NCI-H2081 (cell line): ENCODE measurements around the gene TMEM273.

Experiments
- DNase-seq, 2 experiments: peaks; one replicate each; lab custom pipeline; 2025; lab: John Stamatoyannopoulos, UW

The TMEM273 gene

DNA sequence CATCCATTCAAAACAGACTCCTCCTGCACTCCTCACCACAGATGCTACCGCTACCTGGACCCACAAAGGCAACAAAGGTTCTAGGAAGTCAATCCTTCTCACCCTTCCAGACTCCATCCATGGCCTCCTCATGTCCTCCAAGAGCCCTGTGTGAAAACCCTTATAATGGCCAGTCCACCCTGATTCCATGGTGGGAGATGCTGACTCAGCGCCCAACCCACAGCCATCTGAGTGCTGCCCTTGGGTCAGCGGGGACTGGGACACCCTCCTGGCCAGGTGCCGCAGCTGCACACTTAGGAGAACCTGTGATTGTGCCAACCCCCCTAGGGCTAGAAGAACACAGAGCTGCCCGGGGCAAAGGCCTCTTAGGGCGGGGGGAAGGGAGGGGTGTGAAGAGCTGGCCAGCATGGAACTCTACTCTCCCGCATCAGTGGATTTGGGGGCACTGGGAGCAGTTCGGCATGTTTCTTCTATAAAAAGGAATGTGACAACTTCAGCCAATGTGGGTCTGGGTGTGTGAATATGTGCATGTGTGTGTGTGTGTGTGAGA lies 25.4 kb downstream of the TMEM273 start:
- DNase-seq: no peak

DNA sequence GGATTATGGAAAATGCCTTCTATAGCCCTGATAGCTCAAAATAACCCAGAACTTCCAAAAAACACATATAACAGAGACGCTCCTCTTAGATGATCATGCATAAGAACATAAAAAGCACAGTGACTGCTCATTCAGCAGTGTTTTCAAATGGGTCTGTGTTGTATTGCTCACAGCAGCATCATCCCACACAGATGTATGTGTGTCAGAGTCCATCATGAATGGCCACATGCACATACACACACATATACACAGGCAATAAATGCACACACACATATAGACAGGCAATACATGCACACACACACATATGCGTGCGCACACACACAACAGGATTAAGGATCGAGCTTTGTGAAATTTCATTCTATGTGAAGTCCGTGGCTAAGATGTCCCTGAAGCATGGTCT lies 26.1 kb downstream of the TMEM273 start:
- no peak for DNase-seq

DNA sequence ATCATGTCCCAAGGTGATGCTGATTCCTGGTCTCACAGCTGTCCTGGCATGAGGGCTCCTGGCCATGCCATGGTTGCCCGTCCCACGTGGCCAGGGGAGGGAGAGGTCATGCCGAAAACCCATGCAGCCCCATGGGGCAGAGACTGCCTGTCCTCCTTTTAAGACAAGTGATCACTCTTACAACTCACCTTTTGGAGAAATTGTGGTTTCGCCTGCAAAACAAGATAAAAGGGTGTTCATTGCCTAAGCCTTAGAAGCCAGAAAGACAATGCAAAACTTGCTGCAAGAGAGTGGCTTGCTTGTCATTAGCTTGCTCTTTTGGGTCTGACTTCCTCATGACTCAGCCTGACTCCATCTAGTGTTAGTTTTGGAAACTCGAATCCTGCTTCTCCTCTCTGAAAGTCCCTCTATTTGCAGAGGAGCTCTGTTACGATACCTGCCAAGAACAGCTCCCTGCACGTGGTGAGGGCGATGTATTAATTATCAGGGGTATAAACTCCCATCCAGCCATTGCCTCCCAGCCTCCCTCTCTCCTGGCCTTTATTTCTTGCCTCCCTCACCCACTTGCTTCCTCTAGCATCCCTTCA lies 26.7 kb downstream of the TMEM273 start:
- DNase-seq: peak in 1 of 2 experiments; percentile 10

DNA sequence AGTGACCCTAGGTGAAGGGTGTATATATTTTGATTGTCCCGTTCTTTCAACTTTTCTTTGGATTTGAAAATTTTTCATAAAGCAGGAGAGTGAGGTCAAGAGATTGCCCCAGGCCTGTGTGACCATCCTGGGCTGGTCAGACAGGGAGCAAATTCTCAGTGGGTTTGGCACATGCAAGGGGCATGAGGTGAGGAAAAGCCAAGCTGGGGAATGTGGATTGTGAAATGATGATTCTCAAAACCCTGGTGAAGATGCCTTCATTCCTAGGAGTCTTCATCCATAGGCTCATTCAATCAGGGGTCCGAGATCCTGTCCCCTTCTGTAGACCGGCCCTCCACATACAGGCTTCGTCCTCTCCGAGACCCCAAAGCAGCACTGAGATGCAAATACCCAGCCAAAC lies 27.4 kb downstream of the TMEM273 start:
- DNase-seq: no peak

DNA sequence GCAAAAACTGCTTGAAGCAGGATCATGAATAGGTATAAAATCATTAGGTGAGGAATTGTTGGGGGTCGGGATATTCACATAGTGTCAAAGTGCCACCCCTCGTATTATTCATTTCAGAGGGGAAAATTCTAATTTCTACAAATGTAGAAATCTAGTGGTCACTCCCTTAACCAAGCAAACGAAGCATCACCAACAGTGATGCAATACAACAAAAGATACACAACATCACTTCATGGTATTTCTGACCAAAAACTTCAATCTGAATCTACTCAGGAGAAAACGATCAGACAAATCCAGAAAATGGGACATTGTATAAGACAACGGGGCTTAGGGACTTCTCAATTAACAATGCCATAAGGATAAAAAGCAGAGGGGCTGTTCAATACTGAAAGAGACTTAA lies 28.1 kb downstream of the TMEM273 start:
- DNase-seq: no peak

DNA sequence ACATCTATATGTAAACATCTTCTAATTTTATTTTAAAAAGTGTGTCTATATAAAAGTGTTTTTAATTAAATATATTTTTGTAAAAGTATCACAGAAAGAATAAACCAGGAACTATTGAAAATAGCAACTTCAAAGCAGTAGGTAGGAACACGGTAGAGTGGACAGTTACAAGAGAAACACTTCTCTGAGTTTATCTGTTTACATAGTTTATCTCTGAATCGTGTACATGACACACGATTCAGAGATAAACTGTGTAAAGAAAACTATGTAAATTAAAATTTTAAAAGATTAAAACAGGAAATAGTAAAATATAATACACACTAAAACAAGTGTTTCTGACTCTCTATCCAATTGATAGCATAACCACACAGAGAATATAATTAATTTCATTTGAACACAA lies 29.3 kb downstream of the TMEM273 start:
- DNase-seq: no peak

DNA sequence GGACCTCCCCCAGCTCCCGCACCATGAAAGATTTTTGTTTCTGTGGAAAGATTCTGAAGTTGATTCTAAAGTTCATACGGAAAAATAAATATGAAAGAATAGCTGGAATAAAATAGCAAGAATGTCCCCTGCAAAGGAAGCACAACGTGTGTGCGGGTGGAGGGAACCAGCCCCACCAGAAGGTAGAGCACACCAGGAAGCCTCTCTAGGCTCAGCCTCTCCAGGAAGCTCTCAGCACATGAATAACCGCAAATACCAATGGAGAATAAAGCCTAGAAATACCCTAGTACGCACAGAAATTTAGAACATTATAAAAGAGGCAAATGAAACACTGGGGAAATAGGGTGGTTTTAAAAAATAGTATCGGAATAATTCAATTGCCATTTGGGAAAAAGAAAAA lies 29.8 kb downstream of the TMEM273 start:
- DNase-seq: no peak

DNA sequence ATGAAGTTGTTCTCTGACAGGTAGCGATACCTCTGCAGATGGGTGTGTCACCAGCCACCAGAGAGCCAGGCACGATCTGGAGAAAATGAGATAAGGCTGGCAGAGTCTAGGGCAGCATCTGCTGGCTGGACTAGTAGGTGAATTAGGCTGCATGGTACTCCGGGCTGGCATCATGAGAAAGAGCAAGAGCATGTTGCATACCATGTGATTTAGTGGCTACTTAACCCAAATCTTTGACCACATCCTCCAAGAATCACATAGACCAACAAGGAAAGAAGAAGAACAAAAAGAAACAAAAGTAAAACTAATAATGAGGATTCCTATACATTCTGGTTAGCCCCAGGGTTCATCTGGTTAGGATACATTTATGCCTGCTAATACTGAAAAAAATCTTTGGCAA lies 31.0 kb downstream of the TMEM273 start:
- no peak for DNase-seq

DNA sequence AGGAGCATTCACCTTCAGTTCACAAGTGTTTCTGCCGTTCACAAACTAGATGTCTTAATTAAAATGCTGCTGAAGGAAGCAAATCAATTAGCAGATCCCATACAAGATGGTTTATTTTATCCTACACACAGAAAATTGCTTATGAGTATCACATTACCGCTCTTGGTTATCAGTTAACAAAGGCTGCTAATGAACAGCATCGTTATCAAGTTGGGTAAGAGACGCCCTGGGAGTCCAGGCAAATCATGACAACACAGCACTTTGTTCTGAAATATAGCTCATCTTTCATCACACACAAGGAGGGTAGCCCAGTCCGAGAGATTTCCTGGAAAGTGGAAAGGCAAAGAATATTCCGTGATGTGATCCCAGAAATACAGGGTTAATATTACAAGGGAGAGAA lies 33.5 kb downstream of the TMEM273 start:
- DNase-seq: no peak

DNA sequence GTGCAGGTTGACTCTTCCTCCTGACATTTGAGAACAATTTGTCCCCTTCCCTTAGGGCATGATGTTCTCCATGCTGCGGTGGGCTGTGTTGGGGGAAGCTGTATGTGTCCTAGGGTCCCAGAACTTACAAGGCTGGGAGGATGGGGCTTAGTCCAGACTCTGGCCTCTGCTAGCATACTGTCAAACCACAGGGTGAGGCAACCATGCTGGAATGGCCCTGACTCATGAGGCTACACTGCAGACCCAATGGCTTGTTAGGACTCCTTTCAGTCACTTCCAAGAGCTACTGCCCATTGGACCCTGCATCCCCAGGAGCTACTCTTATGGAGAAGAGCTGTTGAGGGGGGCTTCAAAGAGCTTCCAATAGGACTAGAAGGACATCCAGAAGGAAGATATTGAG lies 34.2 kb downstream of the TMEM273 start:
- no peak for DNase-seq

DNA sequence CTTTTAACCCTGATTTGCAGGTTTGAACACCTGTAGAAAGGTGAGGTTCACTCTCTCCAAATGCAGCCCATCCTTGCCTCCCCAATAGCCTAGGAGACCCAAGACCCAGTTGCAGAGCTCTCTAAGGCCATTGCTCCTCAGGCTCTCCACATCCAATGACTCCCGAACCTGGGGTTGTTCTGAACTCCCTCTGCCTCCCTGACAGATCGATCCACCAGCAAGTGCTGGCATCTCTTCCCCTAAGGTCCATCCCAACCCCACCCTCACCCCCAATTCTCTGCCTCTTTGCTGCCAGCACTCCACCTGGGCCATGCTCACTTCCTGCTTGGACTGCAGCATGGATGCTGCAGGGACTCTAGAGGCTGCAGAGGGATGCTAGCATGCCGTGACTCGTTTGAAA lies 35.1 kb downstream of the TMEM273 start:
- DNase-seq: no peak

DNA sequence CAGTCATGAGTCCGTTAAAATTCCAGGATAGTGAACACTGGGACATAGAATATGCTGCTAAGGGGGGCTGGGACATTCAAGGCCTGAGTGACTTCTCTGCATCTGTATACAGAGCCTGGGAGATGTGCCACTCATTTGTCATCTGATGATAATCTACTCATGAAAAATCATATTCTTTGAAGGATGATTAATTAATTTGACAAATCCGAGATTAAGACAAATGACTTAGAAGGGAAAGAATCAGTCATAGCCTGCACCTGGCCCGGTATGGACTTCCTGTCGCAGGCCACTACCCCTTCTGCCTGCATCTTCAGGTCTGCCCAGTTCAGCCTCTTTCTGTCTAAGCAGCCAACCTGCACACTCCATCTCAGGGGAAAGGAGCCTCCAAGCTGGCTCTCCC lies 35.5 kb downstream of the TMEM273 start:
- DNase-seq: no peak

DNA sequence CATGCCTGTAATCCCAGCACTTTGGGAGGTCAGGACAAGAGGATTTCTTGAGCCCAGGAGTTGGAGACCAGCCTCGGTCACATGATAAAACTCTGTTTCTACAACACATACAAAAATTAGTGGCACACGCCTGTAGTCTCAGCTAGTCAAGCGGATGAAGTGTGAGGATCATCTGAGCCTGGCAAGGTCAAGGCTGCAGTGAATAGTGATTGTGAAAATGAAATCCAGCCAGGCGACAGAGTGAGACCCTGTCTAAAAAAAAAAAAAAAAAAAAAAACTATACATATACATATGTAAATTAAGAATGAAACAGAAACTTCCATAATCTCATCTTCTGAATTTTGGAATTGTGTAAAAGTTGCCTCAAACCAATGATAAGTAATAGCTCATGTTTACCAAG lies 36.2 kb downstream of the TMEM273 start:
- DNase-seq: no peak

DNA sequence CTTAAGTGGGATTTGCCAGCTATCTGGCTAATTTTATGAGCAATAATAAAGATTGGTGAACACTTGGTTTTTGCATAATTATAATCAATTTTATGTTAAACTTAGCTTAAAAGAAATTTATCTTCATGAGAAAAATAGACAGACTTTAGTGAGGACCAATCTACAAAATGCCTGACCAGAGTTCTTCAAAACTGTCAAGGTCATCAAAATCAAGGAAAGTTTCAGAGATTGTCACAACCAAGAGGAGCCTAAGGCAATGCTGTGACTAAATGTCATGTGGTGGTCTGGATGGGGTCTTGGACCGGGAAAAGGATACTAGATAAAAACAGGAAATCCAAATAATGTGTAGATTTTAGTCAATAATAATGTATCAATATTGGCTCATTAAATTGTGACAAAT lies 36.7 kb downstream of the TMEM273 start:
- DNase-seq: no peak

DNA sequence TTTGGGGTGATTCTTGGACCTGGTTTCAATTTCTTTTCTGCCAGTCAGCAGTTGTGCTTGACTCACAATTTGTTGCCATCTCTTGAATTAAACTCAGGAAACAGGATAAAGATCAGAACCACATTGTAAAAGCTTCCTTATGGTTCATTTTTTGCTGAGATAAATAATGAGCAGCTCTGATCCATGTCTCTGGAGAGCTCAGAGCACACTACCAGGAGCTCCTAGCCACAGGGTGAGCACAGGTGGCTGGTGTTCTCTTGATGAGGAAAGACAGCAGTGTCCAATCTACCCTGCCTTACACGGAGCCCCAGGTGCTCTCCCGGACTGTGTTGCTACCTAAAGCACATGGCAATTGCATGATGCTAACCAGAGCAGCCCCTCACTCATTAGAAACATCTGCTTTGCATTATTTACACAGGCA lies 37.2 kb downstream of the TMEM273 start:
- no peak for DNase-seq

DNA sequence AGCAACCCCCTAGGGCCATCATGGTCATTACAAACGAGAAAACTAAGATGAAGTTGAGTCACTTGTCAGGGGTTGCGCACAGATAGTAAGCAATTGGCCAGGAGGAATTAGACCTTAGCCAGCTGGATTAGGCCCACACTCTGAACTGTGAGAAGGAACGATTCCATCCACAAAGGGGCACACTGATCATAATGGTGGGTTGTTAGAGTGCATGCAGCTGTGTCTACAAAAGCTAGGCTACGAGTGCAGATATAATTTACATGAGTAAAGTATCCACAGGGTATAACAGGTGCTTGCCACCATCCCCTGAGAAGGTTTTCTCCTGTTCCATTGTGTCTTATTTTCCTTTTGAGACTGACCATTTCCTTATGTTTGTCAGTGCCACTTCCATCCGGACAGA lies 37.8 kb downstream of the TMEM273 start:
- DNase-seq: peak; percentile 33 to 86

DNA sequence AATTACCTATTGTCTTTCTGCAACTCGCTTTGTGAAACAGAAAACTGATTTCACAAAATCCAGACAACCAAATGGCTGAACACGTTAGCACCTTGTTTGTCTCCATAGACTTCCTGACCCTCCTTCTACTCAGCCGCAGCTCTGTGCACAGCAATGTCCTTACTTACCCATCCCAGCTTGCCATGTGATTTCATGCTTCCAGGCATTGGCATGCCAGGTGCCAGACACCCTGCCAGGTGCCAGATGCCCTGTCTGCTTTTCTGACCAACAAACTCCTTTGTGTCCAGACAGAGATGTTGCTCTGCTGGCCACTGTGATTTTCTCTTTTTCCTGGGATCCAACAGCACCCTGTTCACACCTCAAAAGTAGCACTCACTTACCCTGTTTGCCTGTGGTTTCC lies 38.3 kb downstream of the TMEM273 start:
- peak in 1 of 2 experiments; percentile 41 for DNase-seq

DNA sequence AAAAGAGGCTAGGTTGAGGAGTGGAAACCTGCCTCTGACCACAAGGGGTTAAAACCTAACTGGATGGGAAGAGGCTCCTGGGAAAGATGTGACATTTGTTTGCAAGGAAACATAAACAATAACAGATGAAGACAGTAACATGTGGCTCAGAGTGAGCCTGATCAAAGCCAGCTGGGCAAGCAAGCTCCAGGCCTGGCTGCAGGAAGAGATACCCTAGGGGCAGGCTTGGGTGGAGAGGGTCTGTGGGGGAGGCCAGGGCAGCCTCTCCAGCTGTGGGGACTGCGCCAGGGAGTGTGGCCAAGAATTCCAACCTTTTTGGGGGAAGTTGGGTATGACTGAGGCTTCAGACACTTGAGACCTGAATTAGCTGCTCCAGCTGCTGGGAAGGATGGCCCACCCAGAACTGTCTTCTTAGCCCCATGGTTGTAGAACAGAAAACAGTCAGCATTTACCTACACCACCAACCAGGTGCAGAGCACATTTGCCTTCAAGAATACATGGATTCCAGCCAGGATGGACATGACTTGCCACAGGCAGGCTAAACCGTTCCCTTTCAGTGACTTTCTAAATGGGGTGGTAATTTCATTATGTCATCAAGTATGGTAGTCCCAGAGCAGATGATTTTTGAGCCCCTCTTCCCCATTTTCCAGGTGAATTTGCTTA lies 44.0 kb downstream of the TMEM273 start:
- no peak for DNase-seq

DNA sequence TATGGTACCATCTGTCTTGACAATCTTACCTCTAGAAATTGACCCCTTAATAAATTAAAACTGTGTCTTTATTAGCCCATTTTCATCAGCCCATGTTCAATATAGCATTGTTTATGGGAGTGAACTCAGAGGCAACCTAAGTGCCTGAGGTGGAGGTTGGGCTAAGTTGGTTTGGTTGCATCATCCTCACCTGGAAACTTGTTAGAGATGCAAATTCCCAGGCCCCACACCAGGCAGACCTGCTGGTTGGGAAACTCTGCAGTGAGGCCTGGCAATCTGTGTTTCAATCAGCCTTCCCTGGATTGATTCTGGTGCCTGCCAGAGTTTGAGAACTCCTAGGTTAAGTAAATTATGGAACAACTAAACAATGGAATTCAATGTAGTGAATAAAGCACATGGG lies 44.9 kb downstream of the TMEM273 start:
- no peak for DNase-seq

DNA sequence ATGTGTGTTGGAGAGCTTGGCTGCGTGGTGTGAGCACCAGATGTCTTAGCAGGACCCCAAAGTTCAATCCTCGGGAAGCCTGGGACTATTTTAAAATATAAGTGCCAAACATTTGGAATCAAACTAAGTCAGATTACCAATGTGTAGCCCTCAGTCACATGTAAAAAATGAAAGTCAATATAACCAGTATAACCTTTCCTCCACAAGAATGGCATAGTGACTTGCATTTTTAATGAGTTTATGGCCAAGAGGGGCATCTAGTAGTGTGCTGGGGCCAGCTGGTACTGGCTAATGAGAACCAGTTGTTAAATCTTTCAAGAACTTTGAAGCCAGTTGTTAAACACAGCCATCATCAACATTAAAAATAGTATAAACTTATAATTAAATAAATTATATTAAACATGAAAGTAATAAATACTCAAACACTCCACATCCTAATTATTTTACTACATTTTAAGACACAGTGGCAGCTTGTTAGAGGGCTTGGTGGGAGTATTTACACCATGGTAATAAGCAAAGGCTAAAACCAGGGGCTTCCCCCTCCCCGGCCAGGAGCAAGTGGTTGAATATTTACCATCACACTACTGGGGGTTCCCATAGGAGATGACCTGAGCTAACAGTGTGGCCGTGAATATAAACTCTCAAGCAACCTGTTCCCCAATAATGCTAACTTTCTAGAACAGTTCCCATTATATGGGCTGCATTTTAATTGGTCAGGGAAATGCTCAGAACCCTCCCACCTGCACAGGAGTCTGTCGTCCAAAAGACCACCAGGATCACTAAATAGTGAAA lies 46.5 kb downstream of the TMEM273 start:
- DNase-seq: no peak

DNA sequence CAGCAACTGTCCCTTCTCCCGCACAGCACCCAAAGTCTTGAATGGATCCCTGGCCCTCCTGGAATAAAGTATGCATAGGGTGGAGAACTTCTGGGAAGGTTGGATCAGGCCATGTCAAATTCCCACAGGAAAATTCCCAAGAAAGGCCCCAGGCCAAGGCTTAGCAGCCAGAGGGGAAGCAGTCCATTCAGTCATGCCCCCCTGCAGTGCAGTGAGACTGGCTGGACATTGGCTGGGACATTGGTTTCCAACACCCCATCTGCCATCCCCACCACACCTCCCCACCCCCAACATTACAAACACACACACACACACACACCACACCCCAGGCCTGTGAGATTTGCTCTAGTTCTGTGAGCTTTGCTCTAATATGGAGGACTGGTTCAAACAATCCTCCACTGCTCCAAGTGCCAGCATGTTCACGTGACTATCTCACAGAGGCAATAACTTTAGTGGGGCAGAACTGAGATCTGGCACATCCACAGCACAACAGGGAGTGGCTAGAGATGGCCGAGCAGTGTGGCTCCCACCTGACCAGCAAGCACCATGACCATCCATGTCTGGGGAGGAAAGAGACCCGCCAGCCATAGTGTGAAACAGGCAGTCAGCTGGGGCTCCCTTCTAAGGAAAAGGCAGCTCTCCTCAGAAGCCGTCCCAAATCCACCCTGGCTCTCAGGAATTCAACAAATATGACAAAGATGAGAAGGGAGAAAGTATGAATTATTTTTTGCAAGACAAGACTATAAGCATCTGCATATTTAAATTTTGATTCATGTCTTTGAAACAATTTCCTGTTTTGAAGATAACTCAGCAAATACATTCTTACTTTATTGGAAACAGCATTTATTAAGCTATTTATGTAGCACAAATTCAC lies 47.6 kb downstream of the TMEM273 start:
- no peak for DNase-seq

DNA sequence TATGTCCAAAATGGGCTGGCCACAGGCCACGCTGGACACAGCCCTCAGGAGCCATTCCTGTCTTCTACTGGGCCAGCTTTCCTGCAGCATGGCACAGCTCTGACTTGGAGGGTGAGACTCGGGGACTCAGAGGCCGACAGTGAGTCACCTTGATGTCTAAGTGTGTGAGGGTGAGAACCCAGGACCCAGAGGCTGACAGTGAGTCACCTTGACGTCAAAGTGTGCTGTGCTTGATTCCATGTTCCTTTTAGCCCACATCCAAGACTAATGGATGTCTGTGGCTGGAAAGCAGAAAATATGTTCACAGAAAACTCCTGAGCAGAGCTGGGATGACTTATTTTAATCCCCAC lies 48.4 kb downstream of the TMEM273 start:
- DNase-seq: no peak
